Caki2 (cell line): ENCODE measurements around the gene ACOX2. TPM values are rescaled to one million over a fixed set of nuclear protein-coding genes. Genes with fewer than 3 reads are reported as not detected.

ENCODE experiments used
- DNase-seq: peaks from one replicate; pipeline ENCODE4 v3.0.0-alpha.2; 2015; ENCODE audit warnings: low read depth
- in situ Hi-C: cut with HindIII; loops from 2 replicates; pipeline ENCODE4 v1.10.0; 2016; ENCODE audit warnings: low sequenced_read_pairs, low pct_unique_long_range_greater_than_20kb, mixed read lengths
- total RNA-seq: library from RNA; depleted of rRNA; stranded (reverse); fragments of >200 nt; shearing (Covaris generic); gene quantifications from 2 replicates; pipeline ENCODE4 v1.2.3, GENCODE V29; 2014; ENCODE audit warnings: low replicate concordance

Gene ACOX2
- total RNA-seq, 1 experiment from 2014 or later: 2.0 TPM

DNA sequence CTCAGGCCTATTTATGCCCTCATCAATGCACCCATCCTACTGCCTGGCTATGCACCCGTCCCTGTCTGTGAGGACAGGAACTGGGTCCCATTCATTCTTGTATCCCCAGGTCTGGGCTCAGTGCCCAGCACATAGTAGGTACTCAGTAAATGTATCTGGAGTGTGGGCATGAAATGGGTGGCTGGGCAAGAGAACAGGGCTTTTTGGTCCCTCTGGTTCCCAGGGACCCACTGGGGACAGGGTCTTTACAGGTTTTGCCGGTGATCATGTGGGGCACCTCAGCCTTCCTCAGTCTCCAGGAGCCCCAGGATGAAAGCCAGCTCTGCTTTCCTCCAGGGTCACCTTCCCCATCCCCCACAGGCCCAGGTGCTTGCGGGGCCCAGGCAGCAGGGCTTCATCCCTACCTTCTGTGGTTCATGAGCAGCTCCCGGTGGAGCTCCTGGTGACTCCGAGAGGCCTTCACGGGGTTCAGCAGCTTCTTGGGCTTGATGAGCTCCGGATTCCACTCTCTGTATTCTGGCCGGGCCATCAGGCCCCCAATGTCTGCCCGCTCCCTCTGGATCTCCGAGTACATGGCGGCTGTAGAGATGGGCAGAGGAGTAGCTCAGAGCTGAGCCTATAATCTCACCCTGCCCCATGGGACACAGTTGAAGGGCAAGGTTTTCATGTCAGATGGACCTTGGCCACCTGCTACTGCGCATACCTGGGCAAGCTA is 32.5 kb upstream of the ACOX2 start:
- in situ Hi-C loops: no loop called here

DNA sequence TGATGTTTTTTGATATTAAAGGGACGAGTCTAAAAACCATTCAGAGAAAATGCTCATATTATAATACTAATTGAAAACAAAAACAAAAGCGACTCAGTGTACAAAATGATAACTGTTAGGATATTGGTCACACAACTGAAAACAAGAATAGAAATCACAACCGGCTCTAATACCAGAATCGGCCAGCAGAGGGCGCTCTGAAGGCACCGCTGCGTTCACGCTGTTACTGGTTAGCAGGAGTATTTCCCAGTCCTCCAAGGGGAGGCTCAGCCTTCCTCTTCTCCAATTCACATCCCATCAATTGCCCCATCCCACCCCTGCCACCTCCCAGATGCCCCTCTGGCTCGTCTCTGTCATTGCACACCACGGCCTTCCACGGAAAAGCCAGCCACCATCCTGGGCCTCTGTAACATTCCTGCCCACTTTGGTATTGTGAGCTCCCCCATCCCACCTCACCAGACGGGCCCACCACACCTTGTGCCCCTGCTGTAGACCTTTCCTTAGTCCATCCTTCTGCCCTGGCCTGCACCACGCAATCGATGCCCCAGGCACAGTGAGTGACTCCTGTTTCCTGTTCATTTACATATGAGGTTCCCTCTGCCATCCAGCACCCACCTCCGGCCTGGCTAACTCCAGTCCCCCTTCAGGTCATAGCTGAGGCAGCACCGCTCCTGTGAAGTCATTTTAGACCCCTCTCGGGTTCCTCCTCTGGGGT is 31.7 kb upstream of the ACOX2 start:
- in situ Hi-C loops: no loop called here
- peak; percentile 43 for DNase-seq

More for the DNA sequence above, 32.5 kb upstream of the ACOX2 start:
- DNase-seq: no peak

DNA sequence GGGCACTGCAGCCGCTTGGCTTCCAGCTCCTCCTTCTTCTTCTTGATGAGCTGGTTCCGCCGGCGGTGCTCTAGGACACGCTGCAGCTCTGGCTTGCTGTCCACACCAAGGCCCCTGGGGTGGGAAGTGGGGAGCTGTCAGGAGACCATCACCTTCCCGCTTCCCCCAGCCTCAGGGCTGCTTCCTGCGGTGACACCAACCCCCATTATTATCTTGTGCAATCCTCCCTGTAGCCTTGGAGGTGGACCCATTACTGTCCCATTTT is 30.2 kb upstream of the ACOX2 start:
- DNase-seq: no peak
- in situ Hi-C loops: no loop called here

DNA sequence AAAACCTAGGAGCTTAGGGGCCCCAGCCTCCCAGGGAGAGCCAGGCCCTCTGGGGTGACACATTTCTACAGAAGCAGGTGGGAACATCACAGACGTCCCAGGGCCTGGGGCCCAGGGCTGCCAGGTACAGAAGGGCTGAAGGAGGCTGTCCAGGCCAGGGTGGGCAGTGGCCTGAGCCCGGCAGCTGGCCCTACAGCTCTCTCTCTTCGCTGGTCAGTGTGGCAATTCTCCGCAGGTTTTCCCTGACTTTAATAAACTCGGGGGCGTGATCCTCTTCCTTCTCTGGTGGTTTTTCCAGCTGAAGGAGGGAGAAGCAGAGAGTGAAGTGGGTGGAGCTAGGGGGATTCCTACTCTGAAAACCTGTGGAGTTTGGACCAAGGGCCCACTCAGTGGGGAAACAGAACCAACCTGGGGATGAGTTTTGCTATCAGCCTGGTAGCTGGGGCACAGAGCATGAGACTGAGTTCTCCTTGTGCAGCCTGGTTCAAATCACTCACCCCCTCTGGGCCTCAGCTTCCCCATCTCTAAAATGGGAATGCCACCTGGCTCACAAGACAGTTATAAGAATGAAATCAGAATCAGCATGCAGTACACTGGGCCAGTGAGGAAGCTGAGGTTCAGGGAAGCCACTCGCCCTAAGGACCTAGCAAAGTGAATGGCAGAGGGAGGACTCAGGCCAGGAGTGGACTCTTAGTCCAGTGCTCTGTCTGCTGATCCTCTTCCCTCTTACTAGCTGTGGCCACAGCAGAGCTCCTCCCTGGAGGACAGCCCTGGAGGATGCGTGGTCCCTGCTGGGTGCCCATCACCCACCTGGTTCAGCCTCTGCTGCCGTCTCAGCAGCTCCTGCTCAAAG is 29.6 kb upstream of the ACOX2 start:
- no peak for DNase-seq
- in situ Hi-C loops: no loop called here

DNA sequence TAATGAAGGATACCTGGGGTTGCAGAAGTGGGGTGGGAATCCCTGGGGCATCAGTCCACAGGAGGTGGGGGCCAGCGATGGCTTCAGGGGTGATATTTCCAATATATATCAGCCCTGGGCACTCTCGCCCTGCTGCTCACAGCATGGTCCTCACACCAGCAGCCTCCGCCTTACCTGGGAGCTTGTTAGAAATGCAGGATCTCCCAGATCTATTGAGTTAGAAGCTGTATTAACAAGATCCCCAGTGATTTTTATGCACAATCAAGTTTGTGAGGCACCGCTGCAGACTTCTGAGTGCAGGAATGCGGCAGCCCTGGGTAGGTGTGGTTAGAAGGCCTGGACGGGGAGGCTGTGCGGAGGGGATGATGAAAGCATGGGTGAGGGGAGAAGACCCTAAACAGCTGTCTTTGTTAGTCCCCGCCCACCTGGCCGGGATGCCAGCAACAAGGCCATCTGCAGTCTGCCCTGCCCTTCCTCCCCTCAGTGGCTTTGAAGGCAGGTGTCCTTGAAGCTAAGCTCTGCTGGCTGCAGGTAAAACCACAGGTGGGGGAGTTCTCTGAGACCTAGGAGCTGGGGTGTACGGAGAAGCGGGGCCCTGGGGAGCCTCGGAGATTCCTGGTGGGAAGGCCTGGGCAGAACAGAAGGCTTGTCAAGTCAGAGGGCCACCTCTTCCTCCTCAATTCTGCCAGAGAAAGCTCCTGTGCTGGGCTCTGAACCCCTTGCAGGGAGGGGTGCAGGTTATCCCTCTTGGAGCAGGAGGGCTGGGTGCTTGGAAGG is 28.8 kb upstream of the ACOX2 start:
- DNase-seq: no peak
- in situ Hi-C loops: no loop called here

DNA sequence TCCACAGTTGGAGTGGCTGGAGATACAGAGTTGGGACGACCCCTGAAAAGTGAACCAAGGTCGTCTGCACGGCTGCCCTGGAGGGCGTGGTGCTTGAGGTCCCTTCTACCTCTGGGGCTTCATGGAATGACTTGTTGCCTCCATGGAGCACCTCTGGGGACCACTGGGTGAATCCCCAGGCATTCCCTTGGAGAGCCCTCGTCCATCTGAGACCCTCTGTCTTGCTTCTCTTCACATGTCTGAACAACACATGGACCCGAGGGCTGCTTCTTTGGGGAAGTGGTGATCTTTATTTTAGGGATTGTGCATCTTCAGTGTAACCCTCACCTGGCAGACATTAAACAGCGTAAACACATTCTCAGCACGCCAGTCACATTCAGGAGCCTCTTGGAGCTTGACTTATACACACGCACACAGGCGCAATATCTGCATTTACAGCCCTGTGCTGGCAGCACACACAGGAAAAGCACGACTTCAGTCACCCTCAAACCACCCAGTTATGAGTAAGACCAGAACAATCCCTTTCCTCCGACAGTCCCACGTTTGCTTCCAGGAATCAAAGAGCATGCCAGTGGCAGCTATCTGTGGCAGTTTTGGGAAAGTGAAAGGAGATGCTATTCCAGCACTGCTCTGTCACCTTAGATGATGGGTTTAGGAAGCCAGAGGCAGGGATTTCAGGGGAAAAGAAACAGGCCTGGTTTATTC is 27.6 kb upstream of the ACOX2 start:
- DNase-seq: peak; percentile 32
- in situ Hi-C loops: no loop called here

DNA sequence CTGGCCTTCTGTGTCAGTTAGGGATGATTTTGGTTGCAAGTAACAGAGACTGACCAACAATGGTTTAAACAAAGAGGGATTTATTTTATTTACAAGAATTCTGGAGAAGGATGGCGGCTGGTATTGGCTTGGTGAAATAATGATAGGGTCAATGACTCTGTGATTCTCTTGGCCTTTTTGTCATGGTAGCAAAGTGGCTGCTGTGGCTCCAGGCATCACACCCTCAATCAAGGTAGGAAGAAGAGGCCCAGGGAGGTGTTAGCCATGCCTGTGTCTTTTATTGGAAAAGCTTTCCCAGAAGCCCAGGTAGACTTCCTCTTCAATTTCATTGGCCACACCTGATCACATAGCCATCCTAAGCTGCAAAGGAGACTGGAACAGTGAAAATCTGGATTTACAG is 27.1 kb upstream of the ACOX2 start:
- in situ Hi-C loops: no loop called here
- DNase-seq: no peak

DNA sequence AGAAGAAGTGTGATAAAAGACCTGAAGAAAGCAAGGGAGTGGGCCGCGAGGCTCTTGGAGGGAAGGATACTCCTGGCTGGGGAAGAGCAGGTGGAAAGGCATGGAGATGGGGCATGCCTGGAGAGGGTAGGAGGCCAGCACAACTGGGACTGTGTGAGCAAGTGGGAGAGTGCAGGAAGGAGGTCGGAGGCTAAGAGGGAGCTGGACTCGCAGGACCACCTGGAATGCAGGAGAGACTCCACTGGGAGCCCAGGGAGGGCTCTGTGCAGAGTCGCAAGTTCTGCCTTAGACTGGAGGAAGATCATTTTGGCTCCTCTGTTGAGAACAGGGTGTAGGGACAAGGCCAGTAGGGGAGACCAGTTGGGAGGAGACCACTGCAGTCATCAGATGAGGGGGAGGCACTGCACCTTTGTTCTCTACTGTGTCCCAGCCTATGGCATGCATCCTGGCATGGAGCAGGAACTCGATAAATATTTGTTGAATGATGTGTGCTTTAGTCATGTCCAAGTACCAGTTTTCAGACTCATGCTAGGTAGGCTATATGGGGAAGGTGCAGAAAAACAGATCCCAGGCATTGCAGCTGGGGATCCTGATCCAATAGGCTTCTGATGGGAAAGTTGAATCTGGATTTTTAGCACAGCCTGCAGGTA is 26.5 kb upstream of the ACOX2 start:
- in situ Hi-C loops: no loop called here
- peak; percentile 26 for DNase-seq

DNA sequence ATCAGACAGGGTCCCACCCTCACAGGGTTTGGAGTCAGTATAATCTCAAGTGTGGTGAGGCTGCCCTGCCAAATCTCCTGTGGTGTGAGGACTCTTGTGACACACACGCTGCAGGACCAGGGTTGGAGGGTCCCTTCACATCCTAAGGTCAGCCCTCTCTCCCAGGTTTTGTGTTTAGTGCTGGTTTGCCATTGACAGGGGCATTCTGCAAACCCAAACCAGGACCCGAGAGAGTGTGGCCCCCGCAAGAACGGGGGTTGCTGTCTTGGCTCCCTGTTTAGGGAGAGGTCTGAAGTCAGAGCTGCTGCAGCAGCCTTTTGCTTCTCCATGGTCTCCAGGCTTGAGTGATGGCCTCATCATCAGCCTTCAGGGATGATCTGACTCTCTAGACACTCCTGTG is 25.5 kb upstream of the ACOX2 start:
- in situ Hi-C loops: no loop called here

DNA sequence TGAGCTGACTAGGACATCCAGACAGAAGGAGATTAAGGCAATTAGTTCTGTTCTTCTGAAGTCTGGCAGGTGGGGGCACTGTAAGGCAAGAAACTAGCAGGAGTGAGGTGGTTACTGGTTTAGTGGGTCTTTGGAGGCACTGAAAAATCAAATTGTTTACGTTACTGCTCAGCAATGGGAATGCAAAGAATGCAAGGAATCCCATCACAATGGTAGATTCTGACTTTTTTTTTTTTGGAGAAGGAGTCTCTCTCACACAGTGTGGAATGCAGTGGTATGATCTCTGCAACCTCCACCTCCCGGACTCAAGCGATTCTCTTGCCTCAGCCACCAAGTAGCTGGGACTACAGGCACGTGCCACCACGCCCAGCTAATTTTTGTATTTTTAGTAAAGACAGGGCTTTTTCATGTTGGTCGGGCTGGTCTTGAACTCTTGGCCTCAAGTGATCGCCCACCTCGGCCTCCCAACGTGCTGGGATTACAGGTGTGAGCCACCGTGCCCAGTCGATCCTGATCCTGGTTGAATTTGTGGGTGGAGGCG is 23.9 kb upstream of the ACOX2 start:
- in situ Hi-C loops: no loop called here
- peak; percentile 90 for DNase-seq

More for the DNA sequence above, 25.5 kb upstream of the ACOX2 start:
- DNase-seq: no peak

DNA sequence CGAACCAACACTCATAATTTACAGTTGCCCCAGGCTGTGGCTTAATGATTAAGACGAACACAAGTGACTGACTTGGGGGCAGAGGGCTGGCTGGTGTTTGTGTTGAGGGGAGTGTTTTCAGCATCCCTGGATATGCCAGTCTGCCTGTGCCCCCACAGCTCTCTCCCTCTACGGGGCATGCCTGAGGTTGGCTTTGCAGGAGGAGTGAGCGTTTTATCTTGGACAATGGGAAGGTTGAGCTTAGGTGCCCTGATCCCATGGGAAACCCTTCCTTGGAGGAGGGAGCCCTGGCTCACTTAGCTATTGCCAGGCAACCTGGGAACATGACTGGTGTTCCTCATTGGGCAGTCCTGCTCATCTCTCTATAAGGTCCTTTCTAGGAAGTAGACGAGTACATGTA is 22.6 kb upstream of the ACOX2 start:
- no peak for DNase-seq
- in situ Hi-C loops: no loop called here

DNA sequence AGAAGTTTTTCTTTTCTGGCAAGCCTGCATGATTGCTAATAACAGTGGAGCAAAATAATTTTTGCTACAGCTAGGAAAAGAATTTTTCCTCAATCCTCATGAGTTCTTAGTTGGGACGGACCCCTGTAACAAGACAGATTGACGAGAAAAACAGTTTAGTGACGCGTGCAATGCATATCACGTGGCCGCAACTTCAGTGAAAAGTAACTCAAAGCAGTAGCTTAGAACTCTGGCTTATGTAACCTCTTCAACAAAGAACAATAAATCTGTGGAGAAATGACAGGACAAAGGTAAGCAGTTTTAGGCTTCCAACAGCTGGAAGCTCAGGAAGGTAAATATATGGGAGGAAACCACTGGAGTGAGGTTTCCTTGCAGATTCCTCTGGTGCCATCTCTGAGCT is 20.5 kb upstream of the ACOX2 start:
- DNase-seq: no peak
- in situ Hi-C loops: no loop called here

DNA sequence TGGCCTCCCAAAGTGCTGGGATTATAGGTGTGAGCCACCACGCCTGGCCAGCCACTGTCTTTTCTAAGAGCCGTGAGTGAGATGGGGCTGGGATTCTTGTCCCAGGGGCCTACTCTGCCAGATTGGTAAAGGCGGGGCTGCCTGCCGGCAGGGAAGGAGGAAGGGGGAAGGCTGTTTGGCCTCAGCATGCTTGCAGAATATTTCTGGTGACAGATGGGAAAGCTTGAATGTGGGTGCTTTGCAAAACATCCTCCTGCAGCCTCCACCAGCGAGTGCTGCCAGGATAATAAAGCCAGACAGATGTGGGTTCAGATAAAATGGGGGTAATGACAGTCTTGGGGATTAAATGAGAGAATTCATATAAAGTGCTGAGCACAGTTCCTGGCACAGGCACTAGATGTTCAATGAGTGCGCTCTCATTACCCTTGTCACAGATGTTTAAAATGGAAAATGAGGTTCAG is 19.8 kb upstream of the ACOX2 start:
- in situ Hi-C loops: no loop called here
- DNase-seq: no peak

DNA sequence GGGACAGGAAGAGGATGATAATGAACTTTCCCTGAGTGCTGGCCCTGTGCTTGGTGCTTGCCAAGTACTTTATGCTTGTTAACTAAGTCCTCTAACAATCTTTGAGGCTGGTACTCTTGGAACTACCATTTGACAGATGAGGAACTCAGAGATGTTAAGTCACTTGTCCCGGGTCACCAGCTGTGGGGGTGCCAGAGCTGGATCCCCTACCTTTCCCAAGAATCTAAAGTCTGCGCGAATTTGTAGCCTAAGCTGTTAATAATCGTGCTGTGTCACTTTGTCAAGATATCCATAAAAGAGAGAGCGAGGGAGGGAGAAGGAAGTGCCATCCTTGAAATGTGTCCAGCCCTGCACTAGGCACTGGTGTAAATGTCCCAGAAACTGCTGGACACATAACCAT is 19.0 kb upstream of the ACOX2 start:
- no peak for DNase-seq
- in situ Hi-C loops: no loop called here

DNA sequence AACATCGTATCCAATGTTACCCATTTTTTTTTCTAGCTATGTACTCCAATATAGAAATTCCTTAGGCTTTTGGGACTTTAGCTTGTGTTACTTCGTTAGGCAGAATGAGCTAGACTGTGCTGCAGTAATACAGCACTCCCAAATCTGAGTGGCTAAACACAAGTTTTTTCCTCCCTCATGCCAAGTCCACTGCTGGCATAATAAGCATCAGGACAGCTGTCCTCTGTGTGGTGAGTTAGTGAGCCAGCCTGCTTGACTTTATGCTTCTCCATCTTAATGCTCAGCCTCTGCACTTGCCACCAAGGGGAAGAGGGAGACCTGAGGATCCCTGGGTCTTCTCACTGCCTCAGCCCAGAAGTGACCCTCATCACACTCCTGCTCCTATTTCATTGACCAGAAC is 18.2 kb upstream of the ACOX2 start:
- in situ Hi-C loops: no loop called here
- DNase-seq: no peak

DNA sequence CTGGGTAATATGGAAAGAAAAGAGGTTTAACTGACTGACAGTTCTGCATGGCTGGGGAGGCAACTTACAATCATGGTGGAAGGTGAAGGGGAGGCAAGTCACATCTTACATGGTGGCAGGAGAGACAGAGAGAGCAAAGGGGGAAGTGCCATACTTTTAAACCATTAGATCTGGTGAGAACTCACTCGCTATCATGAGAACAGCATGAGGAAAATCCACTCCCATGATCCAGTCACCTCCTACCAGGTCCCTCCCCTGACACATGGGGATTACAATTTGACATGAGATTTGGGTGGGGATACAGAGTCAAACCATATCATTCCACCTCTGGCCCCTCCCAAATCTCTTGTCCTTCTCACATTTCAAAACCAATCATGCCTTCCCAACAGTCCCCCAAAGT is 16.0 kb upstream of the ACOX2 start:
- in situ Hi-C loops: no loop called here
- DNase-seq: no peak

DNA sequence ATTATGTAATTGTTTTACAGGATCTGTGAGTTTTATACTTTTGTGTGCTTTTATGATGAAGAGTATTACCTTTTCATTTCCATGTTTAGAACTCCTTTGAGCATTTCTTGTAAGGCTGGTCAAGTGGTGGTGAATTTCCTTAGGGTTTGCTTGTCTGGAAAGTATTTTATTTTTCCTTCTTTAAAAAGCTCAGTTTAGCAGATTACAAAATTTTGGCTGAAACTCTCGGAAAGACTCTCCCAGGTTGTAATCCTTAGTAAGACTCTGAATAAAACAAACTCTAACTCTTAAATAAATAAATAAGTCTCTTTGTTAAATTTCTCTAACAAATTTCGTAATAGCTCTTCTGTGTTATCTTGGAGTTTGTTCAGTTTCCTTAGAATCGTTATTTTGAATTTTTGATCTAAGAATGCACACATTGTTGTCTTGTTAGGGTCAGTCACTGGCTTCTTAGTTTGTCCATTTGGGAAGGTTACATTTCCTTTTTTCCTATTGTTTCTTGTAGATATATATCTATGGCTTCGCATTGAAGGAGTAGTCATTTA is 14.7 kb upstream of the ACOX2 start:
- DNase-seq: no peak
- in situ Hi-C loops: no loop called here
